GM23248 (cell line): ENCODE measurements around the gene KIF1A.
"Not testable (repeated sequence)": the region's sequence is repeated elsewhere in the genome, so short reads cannot be mapped to it uniquely, and the experiment has no call there.

Experiments
- EZH2 ChIP-seq: fragments of 200-600 bp; sonication (generic); IDR thresholded peaks from 2 replicates; pipeline ENCODE4 v1.6.1; 2018; ENCODE audit warnings: antibody characterized with exemption, mild to moderate bottlenecking; ENCODE audit not compliant: insufficient read depth, poor library complexity, severe bottlenecking
- EZH2phosphoT487 ChIP-seq: fragments of 200-600 bp; sonication (generic); IDR thresholded peaks from 2 replicates; pipeline ENCODE4 v1.6.1; 2018; ENCODE audit warnings: antibody characterized with exemption, moderate library complexity, mild to moderate bottlenecking, low read depth; ENCODE audit not compliant: insufficient read depth

DNA sequence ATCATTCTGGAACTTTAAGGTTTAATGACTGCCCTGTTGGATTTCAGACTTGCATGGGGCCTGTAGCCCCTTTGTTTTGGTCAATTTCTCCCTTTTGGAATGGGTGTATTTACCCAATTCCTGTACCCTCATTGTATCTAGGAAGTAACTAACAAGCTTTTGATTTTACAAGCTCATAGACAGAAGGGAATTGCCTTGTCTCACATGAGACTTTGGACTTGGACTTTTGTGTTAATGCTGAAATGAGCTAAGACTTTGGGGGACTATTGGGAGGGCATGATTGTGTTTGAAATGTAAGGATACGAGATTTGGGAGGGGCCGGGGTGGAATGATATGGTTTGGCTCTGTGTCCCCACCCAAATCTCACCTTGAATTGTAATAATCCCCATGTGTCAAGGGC lies 26.3 kb upstream of the KIF1A start:
- not testable (repeated sequence) for TF ChIP-seq EZH2, EZH2phosphoT487
